RCC 7860 (cell line): ENCODE measurements around the gene WWOX.

Experiments
- DNase-seq: peaks from one replicate; pipeline ENCODE4 v3.0.0-alpha.2; 2015; ENCODE audit warnings: low spot score
- FAIRE-seq: peaks from 2 replicates; lab custom pipeline; 2012; peaks lifted over from hg19 to GRCh38; lab: Jason Lieb, UNC

The WWOX gene

DNA sequence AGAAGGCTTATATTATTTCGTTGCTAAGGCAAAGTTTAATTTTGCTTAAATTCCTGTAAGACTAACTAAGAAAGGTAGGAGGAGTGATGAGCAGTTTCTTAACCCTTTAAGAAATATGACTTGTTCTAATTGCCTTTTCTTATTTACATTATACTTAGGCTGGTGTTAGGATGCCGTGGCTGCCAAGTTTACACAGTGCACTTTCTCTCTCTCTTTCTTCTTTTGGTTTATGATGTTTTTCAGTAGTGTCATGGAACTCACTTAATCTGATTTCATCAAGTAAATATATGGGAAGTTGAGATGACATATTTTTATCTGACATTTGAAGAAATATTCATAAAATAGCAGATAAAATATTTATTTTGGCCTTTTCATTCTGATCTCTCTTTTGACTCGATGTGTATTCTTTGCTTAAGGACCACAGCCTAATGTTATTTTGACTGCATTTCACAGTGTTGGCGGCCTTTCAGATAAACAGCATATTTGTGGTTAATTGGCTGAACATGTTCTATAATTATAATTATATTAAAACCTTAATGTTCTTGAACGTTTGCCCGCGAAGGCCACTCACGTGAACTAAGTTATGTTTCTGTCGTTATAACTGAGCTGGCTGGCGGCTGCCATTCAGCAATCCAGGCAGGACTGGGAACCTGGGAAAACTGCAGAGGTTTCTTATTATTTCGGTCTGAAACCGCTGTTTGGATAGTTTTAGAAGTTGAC lies 191.6 kb downstream of the WWOX start:
- no peak for FAIRE-seq
- DNase-seq: no peak

GRCh38 chr16:78291604-78292003 lies 192.2 kb downstream of the WWOX start:
- no peak for FAIRE-seq
- DNase-seq: no peak

DNA sequence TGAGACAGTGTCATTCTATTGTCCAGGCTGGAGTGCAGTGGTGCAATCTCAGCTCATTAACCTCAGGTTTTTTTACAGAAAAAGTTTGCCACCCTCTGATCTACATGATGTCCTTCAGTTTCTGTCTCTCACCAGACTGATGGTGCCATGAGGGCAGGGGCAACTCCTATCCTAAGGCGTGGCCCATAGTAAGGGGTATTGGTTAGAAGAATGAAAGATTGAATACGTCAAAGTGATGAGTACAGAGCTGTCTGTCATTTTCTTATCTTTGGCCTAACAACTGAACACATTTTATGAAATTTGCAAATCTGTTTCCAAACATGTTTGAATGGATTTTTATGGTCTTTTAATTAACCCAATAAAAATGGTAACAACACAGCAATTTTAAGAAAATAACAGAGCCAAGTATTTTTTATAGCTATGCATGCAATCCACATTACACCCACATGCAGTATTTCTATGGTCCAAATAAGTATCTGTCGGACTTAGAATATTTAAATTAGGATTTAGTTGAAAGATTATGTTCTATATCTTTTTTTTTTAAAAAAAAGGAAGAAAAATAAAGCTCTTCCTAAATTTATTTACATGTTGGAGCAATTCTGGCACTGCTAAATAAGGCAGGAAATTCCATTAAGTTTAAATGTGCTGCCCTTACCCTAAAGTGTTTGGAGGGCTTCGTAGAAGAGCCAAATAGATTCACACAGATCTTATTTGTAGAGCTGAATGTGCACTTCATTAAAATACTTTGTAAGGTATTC lies 192.8 kb downstream of the WWOX start:
- DNase-seq (no peak), FAIRE-seq (no peak)

GRCh38 chr16:78292844-78293380 lies 193.5 kb downstream of the WWOX start:
- FAIRE-seq: no peak
- DNase-seq: no peak

- FAIRE-seq (no peak), DNase-seq (no peak)
Measured at GRCh38 chr16:78294538-78295225, 195.2 kb downstream of the WWOX start.

DNA sequence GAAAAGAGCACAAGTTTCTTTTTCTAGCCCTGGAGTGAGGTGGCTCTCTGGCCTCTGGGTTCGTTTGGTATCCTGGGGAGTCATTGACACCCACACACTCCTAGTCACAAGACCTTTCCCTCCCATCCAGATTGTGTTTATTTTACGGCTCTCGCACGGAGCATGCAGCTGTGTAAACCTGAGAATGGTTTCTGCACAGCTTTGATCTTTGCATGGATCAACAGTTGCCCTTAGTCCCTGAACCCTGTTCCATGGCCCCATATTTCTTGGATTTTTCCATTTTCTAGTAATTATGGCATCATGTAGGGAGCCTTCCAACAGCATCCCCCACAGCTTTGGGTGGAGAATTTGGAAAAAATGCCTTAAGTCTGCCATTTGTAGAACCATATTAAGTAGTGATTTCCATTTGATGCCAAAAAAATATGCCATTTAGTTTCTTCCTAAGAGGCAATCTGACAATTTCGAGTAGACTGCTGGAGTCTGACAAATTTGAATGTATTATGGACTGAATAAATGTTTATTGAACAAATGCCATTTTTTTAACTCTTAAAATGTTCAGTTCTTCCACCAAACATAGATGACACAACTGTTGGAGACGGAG lies 197.7 kb downstream of the WWOX start:
- DNase-seq (no peak), FAIRE-seq (no peak)

DNA sequence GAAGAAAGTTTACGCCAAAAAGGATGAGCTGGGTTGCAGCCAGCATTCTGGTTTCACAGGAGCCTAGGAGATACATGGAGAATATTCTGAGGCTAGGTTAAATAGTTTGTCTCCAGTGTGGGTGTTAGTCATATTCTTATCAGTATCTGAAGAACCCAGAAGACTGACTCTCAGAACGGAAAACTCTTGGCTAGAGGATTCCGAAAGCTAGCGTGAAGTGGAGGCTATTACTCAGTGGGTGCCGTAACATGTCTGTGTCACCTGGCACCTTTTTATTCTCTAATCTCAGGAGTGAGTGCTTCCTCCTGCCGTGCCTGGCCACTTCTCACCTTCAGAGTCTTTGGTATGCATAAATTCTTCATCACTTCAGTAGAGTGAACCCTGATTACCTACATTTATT lies 199.5 kb downstream of the WWOX start:
- no peak for FAIRE-seq
- no peak for DNase-seq

GRCh38 chr16:78300469-78300868 lies 201.0 kb downstream of the WWOX start:
- FAIRE-seq (no peak), DNase-seq (no peak)

GRCh38 chr16:78303946-78304345 lies 204.5 kb downstream of the WWOX start:
- no peak for FAIRE-seq
- no peak for DNase-seq

GRCh38 chr16:78306361-78306760 lies 206.9 kb downstream of the WWOX start:
- no peak for FAIRE-seq
- DNase-seq: no peak

DNA sequence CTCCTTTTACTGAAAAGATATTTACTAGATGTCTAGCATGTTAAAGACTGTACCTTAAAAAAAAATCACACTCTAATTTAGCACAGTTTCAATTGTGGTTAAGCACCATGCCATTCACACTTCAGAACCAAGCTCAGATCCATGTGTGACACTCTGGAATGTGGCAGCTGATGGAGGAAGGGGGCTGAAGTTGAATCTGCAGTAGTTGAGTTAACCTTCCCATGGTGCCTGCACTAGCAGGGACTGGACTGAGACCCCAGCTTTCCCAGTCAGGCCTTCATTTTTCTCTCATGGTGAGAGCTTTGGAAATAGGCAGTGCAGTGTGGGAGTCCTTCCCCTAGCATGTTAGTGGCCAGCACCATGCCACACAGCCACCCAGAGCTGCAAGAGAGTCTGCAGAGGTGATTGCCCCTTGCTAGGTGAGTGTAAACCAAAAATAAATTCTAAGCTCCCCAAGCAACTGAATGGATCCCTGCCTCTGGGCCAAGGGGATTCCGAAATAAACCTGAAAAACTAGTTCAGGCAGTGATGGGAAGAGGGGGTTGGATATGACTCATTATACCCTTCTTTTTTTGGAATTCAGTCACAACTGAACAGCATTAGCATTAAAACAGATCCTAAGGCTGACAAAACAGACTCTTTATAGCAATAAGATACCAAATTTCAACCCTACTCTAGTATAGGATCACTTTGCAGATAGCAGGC lies 208.5 kb downstream of the WWOX start:
- FAIRE-seq: no peak
- no peak for DNase-seq

DNA sequence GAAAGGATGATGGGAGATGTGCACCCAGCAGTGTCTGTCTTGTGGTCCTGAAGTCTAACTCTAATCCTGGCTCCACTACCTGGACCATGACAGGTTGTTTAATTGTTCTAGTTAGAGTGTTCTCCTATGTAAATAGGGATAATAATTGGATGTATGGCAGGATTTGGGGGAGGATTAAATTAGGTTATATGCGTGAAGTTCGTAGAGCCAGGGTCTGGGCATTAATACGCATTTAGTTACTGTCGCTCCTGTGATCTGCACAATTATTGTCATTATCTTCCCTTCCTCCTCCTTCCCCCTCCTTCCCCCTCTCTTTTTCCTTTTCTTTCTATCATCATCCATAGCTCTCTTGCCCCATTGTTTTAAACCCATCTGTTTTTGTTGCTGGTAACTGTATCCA lies 210.3 kb downstream of the WWOX start:
- DNase-seq (no peak), FAIRE-seq (no peak)

DNA sequence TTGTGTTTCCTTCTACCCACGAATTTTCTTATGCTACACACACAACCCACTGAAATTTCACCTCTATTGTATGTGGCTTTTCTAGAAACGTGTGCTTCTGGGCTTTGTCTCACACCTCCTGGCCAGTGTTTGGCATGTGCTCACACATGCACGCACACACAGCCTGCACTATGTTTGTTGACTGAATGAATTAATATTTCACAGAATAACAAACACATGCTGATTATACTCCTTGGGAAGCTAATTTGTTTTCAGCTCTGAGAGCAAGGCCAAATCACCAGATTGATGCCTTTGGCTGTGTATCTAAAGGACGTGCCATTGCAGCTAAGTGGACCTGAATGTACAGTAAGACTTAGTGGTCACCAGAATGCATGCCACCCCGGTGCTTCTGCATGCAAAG lies 210.7 kb downstream of the WWOX start:
- FAIRE-seq (no peak), DNase-seq (no peak)

- FAIRE-seq (no peak), DNase-seq (no peak)
Measured at GRCh38 chr16:78310990-78311561, 211.6 kb downstream of the WWOX start.

- DNase-seq (no peak), FAIRE-seq (no peak)
Measured at GRCh38 chr16:78311831-78312230, 212.4 kb downstream of the WWOX start.

- DNase-seq (no peak), FAIRE-seq (no peak)
Measured at GRCh38 chr16:78317564-78318240, 218.2 kb downstream of the WWOX start.

GRCh38 chr16:78321620-78322360 lies 222.3 kb downstream of the WWOX start:
- FAIRE-seq (no peak), DNase-seq (no peak)

GRCh38 chr16:78323315-78323714 lies 223.9 kb downstream of the WWOX start:
- no peak for DNase-seq
- FAIRE-seq: no peak

DNA sequence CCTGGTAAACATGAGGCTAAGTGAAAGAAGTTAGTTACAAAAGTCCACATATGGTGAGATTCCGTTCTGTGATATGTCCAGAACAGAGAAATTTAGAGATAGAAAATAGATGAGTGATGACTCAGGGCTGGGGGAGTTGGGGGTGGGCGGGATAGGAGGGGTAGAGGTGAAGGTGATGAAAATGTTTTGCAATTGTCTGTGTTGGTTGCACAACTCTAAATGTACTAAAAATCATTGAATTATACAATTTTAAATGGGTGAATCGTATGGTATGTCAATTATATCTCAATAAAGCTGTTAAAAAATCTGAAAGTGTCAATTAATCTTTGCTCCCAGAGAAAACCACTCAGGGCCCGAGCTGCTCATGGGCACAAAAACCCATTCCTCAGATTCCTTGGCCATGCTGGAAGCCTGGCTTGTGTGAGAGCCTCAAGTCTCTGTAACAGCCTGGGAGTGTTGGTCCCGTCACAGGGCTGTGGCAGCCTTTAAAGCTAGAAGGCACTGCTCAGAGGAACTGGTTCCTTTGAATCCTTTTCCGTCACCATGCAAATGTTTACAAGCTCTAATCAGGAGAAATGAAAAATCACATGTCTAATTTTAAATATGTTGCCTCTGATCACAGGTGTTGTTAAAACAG lies 225.3 kb downstream of the WWOX start:
- DNase-seq (no peak), FAIRE-seq (no peak)
